ENCODE results near the gene FYCO1.

DNA sequence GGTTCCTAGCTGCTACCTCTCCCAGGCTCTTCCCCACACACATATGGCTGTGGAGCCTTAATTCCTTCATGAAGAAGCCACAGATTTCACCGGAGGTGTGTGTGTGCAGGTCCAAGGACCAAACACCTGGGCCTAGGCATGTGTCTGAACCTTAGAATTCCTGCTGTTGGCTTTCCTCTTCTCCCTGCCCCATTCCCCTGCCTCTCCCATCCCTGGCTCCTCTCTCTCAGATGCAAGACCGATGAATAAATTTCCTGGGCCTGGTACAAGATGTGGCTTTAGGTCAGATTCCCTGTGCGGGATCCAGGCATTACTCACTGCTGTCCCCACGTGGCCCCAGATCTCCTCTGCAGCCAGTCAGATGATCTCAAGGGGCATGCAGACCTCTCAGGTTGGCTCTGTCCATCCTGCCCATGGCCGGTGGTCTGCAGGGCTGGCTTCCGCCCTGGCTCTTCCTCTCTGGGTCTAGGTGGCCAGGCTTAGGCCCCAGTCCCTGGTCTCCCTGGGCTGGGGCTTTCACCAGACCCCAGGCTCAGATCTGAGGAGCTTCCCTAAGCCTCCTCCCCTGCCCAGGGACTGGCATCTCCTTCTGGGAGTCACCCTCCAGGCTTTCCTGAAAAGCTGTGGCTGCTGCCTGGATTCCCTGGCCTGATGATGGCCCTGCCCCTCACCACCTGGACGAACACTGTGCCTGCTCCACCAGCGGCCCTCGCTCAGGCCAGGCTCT is 88.8 kb downstream of the FYCO1 start:
- TF ChIP-seq, protein P1, sequence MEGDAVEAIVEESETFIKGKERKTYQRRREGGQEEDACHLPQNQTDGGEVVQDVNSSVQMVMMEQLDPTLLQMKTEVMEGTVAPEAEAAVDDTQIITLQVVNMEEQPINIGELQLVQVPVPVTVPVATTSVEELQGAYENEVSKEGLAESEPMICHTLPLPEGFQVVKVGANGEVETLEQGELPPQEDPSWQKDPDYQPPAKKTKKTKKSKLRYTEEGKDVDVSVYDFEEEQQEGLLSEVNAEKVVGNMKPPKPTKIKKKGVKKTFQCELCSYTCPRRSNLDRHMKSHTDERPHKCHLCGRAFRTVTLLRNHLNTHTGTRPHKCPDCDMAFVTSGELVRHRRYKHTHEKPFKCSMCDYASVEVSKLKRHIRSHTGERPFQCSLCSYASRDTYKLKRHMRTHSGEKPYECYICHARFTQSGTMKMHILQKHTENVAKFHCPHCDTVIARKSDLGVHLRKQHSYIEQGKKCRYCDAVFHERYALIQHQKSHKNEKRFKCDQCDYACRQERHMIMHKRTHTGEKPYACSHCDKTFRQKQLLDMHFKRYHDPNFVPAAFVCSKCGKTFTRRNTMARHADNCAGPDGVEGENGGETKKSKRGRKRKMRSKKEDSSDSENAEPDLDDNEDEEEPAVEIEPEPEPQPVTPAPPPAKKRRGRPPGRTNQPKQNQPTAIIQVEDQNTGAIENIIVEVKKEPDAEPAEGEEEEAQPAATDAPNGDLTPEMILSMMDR (optimal IDR thresholded peaks at IDR 0.05 in 1 of 3, IDR thresholded peaks at IDR 0.05 in 1 of 3, conservative IDR thresholded peaks at IDR 0.05 in 1 of 3; ENCODE audit: extremely low read depth in 1 of 3, insufficient read depth in 2 of 3, low read length in 3 of 3): peak; percentile 8 to 42 (median 11)
- no peak for TF ChIP-seq EZH2 (IDR thresholded peaks at IDR 0.05; ENCODE audit: low read length)
